Endometrial microvascular endothelial cells (primary cell): ENCODE measurements around the gene DHRS7B. TPM values are rescaled to one million over a fixed set of nuclear protein-coding genes. Genes with fewer than 3 reads are reported as not detected.
"Not testable (repeated sequence)": the region's sequence is repeated elsewhere in the genome, so short reads cannot be mapped to it uniquely, and the experiment has no call there.

Source experiments
- in situ Hi-C: cut with HindIII; loops from 2 replicates; pipeline ENCODE4 v1.10.0; 2017; ENCODE audit warnings: low sequenced_read_pairs, low pct_unique_long_range_greater_than_20kb; ENCODE audit errors: inconsistent ontology term
- total RNA-seq: library from RNA; depleted of rRNA; stranded (reverse); fragments of >200 nt; gene quantifications from one replicate; pipeline ENCODE4 v1.2.3, GENCODE V29; 2015; ENCODE audit errors: inconsistent ontology term

DHRS7B gene
- total RNA-seq, result 33.5 TPM

DNA sequence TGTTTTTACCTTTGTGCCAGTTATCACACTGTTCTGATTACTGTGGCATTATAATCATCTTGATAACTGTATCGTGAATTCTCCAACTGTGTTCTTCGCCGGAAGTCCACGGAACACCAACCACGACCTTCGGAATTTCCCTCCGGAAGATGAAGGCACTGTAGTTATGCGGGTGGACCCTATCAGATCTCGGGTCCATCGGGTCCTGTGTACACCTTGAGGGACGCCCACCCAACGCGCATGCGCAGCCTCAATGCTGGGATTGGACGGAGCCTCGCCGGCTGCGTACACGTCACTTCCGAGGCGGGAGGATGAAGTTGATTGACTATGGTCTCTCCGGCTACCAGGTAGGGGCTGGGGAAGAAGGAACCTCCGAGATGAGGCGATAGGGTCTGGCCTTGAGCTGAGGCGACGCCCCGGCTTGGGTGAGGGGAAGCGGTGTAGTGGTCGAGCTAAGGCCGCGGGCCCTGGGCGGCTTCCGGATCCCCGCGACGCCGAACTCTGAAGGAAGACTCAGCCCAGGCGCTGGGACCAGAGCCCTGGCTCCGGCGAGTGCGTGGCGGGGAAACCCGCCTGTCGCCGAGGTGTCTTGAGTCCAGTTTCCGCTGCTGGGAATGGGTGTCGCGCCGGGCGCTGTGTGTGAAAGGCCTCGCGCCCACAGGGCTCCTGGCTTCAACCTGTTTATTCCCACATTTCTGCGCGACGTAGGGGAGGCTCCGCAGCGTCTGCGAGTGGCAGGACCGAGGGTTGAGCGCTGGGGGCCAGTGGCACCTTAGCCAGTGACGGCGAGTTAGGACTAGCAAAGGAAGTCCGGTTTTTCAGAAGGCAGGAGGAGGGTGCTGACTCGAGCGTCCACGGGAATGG, at the start of gene DHRS7B:
TSS of gene DHRS7B (plus strand) at position 320 of the 864 bp plus-strand sequence. CDS start at position 328, 8 bp downstream.
- in situ Hi-C loops, result no loop called here

DNA sequence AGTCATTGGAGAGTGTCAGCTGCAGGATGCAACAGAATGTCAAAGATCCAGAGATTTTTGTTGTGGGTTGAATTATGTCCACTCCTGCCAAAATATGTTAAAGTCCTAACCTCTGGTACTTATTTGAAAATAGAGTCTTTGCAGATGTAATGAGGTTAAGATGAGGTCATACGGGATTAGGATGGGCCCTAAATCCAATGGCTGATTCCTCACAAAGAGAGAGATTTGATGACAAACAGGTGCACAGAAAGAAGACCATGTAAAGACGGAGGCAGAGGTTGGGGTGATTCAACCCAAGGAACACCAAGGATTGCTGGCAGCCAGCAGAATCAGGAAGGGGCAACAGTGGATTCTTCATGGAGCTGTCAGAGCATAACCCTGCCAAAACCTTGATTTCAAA, 49.5 kb upstream of the DHRS7B start:
- in situ Hi-C loops, result no loop called here

GRCh38 chr17:21078016-21078780, 48.6 kb upstream of the DHRS7B start:
- in situ Hi-C loops, result no loop called here

GRCh38 chr17:21079196-21079595, 47.6 kb upstream of the DHRS7B start:
- in situ Hi-C loops, result no loop called here

GRCh38 chr17:21082001-21082436, 44.7 kb upstream of the DHRS7B start:
- in situ Hi-C loops, result no loop called here

- in situ Hi-C loops, result not testable (repeated sequence)
Measured at GRCh38 chr17:21085280-21085679, 41.5 kb upstream of the DHRS7B start.

DNA sequence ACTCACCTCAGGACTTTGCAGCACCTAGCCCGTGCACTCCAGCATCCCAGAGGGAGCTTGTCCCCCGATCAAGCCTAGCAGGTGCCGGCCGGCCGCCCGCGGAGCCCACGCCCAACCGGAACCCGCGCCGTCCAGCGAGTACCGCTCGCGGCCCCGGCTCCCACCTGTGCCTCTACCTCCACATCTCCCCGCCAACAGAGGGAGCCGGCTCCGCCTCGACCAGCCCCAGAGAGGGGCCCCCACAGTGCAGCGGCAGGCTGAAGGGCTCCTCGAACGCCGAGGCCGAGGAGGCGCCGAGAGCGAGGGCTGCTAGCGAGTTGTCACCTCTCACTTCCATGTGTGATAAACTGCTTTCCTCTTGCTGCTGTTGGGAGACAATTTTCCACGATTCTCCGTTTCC, 41.1 kb upstream of the DHRS7B start:
- in situ Hi-C loops, result no loop called here

- in situ Hi-C loops, result no loop called here
Measured at GRCh38 chr17:21089145-21089544, 37.6 kb upstream of the DHRS7B start.

GRCh38 chr17:21089933-21090901, 36.5 kb upstream of the DHRS7B start:
- in situ Hi-C loops, result no loop called here

GRCh38 chr17:21090902-21091618, 35.7 kb upstream of the DHRS7B start:
- in situ Hi-C loops, result no loop called here

- in situ Hi-C loops, result no loop called here
Measured at GRCh38 chr17:21094298-21094704, 32.5 kb upstream of the DHRS7B start.

- in situ Hi-C loops, result no loop called here
Measured at GRCh38 chr17:21095735-21096134, 31.0 kb upstream of the DHRS7B start.

- in situ Hi-C loops, result no loop called here
Measured at GRCh38 chr17:21096874-21097273, 29.9 kb upstream of the DHRS7B start.

DNA sequence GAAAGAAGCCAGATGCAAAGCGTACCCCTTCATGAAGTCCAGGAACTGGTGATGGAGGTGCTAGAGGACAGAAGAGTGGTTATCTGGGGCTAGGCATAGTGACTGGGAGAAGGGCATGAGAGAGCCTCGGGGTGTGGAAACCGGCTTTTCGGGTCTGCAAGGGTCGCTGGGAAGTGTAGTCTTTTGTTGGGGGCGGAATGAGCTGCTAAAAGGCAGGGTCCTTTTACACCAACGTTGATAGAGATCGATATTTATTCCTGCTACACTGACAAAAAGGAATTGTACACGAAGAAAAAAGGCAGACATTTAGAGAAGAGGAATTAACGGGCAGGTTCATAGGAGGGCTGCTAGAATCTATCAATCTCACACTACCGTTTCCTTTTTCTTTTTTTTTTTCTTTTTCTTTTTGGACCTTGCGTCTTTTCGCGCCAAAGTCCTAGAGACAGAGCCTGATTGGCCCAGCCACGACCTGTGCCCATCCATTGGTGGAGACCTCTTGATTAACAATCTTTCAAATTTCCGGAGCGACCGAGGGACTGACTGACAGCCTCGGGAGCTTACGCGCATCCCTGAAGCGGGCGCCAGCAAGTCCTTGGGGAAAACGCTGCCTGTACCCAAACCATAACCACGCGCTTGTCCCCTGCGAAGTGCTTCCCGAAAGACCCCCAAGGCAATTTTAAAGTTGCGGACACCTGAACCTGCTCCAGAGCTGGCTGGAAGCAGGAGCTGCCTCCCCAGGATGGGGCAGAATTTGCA, 27.7 kb upstream of the DHRS7B start:
- in situ Hi-C loops, result no loop called here

GRCh38 chr17:21100636-21101035, 26.1 kb upstream of the DHRS7B start:
- in situ Hi-C loops, result no loop called here

GRCh38 chr17:21104608-21105007, 22.2 kb upstream of the DHRS7B start:
- in situ Hi-C loops, result no loop called here

- in situ Hi-C loops, result no loop called here
Measured at GRCh38 chr17:21105064-21105894, 21.5 kb upstream of the DHRS7B start.
